Pancreas (tissue), 10 donors: ENCODE results near the gene CDK5R1. TPM values are rescaled to one million over a fixed set of nuclear protein-coding genes. Genes with fewer than 3 reads are reported as not detected.

Experiments
- ATAC-seq, 4 donors: fragments of 200-7000 bp; cut with Tn5 transposase; one replicate each; pipeline versions ENCODE4 v1.8.0 to v1.9.1; 2020; ENCODE audit warnings: mild to moderate bottlenecking in 4 of 4, moderate library complexity in 4 of 4
- DNase-seq, 6 donors: peaks; one replicate each; pipeline ENCODE4 v3.0.0-alpha.2; 2020
- FAIRE-seq: peaks from 2 replicates; lab custom pipeline; 2012; peaks lifted over from hg19 to GRCh38; lab: Jason Lieb, UNC
- H3K27ac ChIP-seq, 4 donors: fragments of 200-600 bp; sonication (generic); 1 replicate in 3 of 4; 2 replicates in 1 of 4; pipeline versions ENCODE4 v1.5.0 to v1.8.0; 2020
- H3K27me3 ChIP-seq, 4 donors: fragments of 200-600 bp; one replicate each; pipeline ENCODE4 v1.8.0; 2021
- H3K36me3 ChIP-seq, 3 donors: fragments of 200-600 bp; sonication (generic) in 1 of 3; one replicate each; pipeline versions ENCODE4 v1.5.0 to v1.8.0; 2020 to 2021
- H3K4me1 ChIP-seq, 3 donors: fragments of 200-600 bp; one replicate each; pipeline ENCODE4 v1.8.0; 2021
- H3K4me3 ChIP-seq, 4 donors: fragments of 200-600 bp; sonication (generic) in 2 of 4; one replicate each; pipeline versions ENCODE4 v1.5.0 to v1.8.0; 2020 to 2021
- H3K9me3 ChIP-seq, 4 donors: fragments of 200-600 bp; one replicate each; pipeline ENCODE4 v1.8.0; 2021
- CTCF ChIP-seq, 4 donors: fragments of 200-600 bp; sonication (generic) in 3 of 4; IDR thresholded peaks; one replicate each; pipeline versions ENCODE4 v1.5.0 to v1.8.0; 2021; ENCODE audit warnings: antibody characterized with exemption in 4 of 4
- WGBS, 2 donors: extraction: QIAGEN DNeasy Blood & Tissue Kit; methylation state at CpG; one replicate each; pipeline ENCODE4 v1.1.7; 2013; 5-methylcytosine and 5-hydroxymethylcytosine counted together
- intact Hi-C, 3 donors: fragments of 100-400 bp; cut with DNase I; formaldehyde crosslinking; loops; one replicate each; pipeline versions ENCODE4 v1.11.1 to v1.14.2; 2022
- polyA plus RNA-seq, 2 donors: library from polyadenylated mRNA; stranded (reverse); fragments of 200-250 nt; gene quantifications; one replicate each; pipeline ENCODE4 v1.2.3, GENCODE V29; 2013
- total RNA-seq, 6 donors: library from RNA; stranded (reverse); fragmentation: NEBNext Ultra II Directional in 4 of 6; extraction: Animal tissue kit (Norgen Biotek cat#: 25700) in 4 of 6; gene quantifications; one replicate each; pipeline versions ENCODE4 v1.2.1 to v1.2.4, GENCODE V29; 2021 to 2023
- donor health status: healthy with polysubstance abuse.
- donor health status: DM: no; HTN: no; CAD: no; lungs with moderate emphysema.
- donor health status: DM: no; HTN: no; CAD: no.
- donor health status: control.
- donor health status: control.
- donor health status: Bipolar disorder and iron deficiency.
- donor health status: DM: yes; HTN: yes; CAD: no.
- donor health status: DM: no; HTN: no; CAD: no.
- donor health status: DM: no; HTN: no; CAD: no.
- donor health status: DM: yes; HTN: yes; CAD: no.

CDK5R1 gene
- total and polyA plus RNA-seq, 8 donors = 0.46 to 5.1 (median 1.0) TPM

GRCh38 chr17:32488604-32489180, 1.9 kb downstream of the CDK5R1 start:
- Histone ChIP-seq H3K9me3 (no peaks in the 10 kb centered on the region), H3K4me1 (peaks cover 0 to 8% (median under 1%) of the 10 kb centered on the region in 3 donors), H3K36me3 (no peaks in the 10 kb centered on the region), H3K4me3 (no peak overlapping the region), H3K27me3 (no peaks in the 10 kb centered on the region), H3K27ac (no peak overlapping the region)
- ATAC-seq (no peak), DNase-seq (no peak), FAIRE-seq (no peak)
- 92 to 94% methylated on average over 13 of the region's 13 CpGs for WGBS, 2 donors
- no peak for TF ChIP-seq CTCF (IDR thresholded peaks at IDR 0.05)
- intact Hi-C loops = loop anchor here in 1 of 3 donors (10.0 kb wide), 1 partner anchor 266 kb away; no protein-coding TSS in a partner anchor

- H3K4me3 ChIP-seq = no peak overlapping the region
- no peaks in the 10 kb centered on the region for H3K9me3 ChIP-seq
- intact Hi-C loops = loop anchor here in 1 of 3 donors (10.0 kb wide), 1 partner anchor 265 kb away; no protein-coding TSS in a partner anchor
- H3K4me1 ChIP-seq = peaks cover 0 to 8% (median 0%) of the 10 kb centered on the region in 3 donors
- WGBS, 2 donors = 58% methylated on average over 10 of the region's 10 CpGs
- no peak overlapping the region for H3K27ac ChIP-seq
- ATAC-seq (no peak), FAIRE-seq (no peak), DNase-seq (no peak)
- H3K27me3 ChIP-seq = no peaks in the 10 kb centered on the region
- no peak for TF ChIP-seq CTCF (IDR thresholded peaks at IDR 0.05)
- H3K36me3 ChIP-seq = no peaks in the 10 kb centered on the region
These were observed 2.7 kb downstream of the CDK5R1 start for GRCh38 chr17:32489320-32490100.

DNA sequence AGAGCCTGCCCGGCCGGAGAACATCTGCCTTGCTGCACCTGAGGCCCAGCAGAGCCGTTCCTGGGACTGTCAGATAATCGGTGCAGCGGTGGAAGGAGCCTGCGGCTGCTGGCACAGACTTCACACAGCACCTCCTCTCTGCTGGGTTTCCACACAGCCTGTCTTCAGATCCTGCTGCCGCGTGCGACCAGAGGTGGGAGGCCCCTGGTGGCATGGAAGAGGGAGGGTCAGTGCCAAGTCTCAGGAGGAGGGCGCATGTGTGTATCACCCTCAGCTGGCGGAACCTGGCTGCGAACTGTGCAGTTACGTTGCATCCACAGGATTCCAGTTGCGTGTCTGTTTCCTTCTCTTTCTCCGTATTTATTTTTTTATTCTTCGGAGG, 3.3 kb downstream of the CDK5R1 start:
- Histone ChIP-seq H3K4me1 (peaks cover 0 to 8% (median 0%) of the 10 kb centered on the region in 3 donors), H3K4me3 (no peak overlapping the region), H3K27me3 (no peaks in the 10 kb centered on the region), H3K27ac (no peak overlapping the region), H3K9me3 (no peaks in the 10 kb centered on the region), H3K36me3 (no peaks in the 10 kb centered on the region)
- intact Hi-C loops = no loop called here
- no peak for FAIRE-seq
- TF ChIP-seq CTCF (IDR thresholded peaks at IDR 0.05) = no peak
- WGBS, 2 donors = 74 to 88% methylated on average over 16 of the region's 16 CpGs
- DNase-seq = peak in 1 of 6 donors; percentile 66
- ATAC-seq = no peak

DNA sequence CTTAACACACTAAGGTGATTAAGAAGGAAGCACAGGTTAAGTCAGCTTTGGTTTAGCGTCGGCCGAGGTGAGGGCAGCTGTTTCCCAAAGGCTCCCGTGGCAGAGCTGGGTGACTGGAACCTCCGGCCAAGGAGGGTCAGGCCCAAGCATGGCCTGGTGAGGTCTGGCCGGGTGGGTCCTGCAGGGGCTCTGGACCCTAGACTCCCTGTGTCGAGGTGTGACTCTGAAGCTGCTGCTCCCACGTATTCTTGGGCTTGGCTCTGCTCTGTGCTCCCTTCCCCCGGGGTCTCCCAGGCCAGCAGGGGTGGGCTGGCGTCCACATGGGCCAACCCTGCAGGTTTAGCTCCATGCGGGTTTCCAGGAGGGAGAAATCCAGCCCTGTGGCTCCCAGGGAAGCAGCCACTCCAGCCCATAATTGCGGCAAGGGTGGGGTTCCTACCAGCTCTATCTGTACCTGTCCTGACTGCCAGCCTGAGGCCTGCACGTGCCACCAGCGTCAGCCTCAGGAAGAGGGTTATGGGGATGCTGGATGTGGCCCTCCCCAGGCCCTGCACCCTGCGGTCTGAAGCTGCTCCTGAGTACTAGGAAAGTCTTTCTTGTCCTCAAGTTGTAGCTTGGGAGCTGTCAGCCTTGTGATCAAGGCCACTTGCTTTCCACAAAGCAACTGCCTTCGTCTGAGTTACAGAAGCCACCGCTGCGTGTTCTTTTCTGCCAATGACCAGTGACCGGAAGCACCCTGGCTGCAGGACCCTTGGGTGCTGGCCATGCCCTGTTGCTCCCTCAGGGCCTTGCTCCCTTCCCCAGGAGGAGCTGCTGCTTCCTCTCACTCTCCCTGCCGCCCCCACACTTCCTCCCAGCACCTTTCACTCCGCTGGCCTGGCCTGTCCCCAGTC, 4.8 kb downstream of the CDK5R1 start:
- H3K27ac ChIP-seq = no peak overlapping the region
- DNase-seq (no peak), FAIRE-seq (no peak), ATAC-seq (no peak)
- H3K36me3 ChIP-seq = no peaks in the 10 kb centered on the region
- intact Hi-C loops = no loop called here
- no peaks in the 10 kb centered on the region for H3K27me3 ChIP-seq
- WGBS, 2 donors = 87 to 89% methylated on average over 21 of the region's 21 CpGs
- H3K4me1 ChIP-seq = peaks cover 0 to 4% (median 0%) of the 10 kb centered on the region in 3 donors
- TF ChIP-seq CTCF (IDR thresholded peaks at IDR 0.05) = no peak
- no peak overlapping the region for H3K4me3 ChIP-seq
- no peaks in the 10 kb centered on the region for H3K9me3 ChIP-seq
